ENCODE data around the gene GAL3ST2.
A peak's percentile ranks its signal among the peaks of the same experiment; 100 is the strongest.

The GAL3ST2 gene

DNA sequence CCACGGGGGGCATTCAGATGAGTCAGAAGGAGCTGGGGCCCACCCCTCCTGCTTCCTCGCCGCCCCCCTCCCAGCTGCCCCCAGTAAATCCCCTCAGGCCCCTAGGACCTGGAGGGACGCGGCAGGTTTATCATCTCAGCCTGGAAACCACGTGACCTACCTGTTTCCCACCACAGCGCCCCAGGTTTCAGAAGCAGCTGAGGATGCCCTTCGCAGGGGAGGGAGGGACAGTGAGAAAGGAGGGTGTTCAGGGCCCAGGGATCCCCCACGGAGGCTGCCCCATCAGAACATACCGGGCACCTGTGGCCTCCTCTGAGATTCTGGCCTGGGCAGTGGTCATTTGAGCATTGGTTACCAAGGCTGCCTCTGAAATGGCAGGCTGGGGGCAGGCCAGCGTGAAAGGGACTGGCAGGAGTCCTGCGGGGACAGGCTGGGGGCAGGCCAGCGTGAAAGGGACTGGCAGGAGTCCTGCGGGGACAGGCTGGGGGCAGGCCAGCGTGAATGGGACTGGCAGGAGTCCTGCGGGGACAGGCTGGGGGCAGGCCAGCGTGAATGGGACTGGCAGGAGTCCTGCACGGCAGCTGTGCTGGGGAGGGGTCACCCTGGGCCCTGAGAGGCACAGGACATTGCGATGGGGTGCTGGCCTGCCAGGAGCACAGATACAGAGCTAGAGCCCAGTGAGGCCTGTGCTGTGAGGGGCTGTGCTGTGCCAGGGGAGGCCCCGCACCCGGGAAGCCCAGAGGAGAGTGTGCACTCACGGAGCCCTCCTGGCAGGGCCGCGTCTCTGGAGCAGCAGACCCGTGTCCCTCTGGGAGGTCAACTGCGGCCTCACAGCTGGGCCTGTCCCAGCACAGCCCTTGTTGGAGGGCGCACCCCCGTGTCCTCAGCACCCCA, 33.9 kb downstream of the GAL3ST2 start:
- in situ Hi-C loops (cut with MboI; ENCODE audit: low pct_unique_long_range_greater_than_20kb, low sequenced_read_pairs, unreplicated experiment), result no loop called here
- peak; percentile 21 for DNase-seq (ENCODE audit: low spot score)

DNA sequence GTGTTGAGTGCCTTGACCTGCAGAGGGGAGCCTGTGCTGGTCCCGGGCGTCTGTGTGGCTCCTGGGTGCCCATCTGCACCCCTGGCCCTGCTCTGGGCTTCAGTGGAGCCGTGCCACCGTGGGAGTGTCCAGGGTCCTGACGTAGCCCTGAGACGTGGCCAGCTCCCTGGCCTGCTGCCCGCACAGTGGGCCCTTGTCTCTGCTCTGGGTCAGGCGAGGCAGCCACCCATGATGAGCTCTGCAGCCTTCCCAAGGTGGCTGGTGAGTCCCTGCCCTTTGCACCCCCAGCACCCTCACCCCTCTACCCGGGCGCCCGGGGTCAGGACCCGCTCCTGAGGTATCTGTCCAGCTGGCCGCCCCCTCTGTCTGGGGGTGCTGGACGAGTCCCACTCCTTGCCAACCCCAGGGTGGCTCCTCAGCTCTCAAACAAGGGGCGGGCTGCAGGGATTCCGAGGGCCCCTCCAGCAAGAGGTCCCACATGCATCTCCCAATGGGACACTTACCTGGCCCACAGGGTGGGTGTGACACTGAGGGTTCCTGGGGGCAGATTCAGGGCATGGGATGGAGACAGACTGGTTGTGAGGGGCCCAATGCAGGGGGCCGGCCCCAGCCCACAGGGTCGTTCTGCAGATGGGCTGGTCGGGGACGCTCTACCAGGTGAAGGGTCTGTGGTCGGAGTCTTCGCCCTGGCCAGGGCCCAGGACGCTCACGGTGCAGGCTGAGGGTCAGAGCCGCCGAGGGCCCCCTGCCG, 34.8 kb downstream of the GAL3ST2 start:
- TF ChIP-seq, protein P1, sequence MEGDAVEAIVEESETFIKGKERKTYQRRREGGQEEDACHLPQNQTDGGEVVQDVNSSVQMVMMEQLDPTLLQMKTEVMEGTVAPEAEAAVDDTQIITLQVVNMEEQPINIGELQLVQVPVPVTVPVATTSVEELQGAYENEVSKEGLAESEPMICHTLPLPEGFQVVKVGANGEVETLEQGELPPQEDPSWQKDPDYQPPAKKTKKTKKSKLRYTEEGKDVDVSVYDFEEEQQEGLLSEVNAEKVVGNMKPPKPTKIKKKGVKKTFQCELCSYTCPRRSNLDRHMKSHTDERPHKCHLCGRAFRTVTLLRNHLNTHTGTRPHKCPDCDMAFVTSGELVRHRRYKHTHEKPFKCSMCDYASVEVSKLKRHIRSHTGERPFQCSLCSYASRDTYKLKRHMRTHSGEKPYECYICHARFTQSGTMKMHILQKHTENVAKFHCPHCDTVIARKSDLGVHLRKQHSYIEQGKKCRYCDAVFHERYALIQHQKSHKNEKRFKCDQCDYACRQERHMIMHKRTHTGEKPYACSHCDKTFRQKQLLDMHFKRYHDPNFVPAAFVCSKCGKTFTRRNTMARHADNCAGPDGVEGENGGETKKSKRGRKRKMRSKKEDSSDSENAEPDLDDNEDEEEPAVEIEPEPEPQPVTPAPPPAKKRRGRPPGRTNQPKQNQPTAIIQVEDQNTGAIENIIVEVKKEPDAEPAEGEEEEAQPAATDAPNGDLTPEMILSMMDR (IDR thresholded peaks at IDR 0.05; ENCODE audit: extremely low read depth, insufficient read depth, missing control alignments), result no peak
- in situ Hi-C loops (cut with MboI; ENCODE audit: low pct_unique_long_range_greater_than_20kb, low sequenced_read_pairs, unreplicated experiment), result no loop called here
- DNase-seq (ENCODE audit: low spot score), result peak; percentile 29

More for the DNA sequence above, 33.9 kb downstream of the GAL3ST2 start:
- TF ChIP-seq, protein P1 (IDR thresholded peaks at IDR 0.05; ENCODE audit: extremely low read depth, insufficient read depth, missing control alignments), result no peak

DNA sequence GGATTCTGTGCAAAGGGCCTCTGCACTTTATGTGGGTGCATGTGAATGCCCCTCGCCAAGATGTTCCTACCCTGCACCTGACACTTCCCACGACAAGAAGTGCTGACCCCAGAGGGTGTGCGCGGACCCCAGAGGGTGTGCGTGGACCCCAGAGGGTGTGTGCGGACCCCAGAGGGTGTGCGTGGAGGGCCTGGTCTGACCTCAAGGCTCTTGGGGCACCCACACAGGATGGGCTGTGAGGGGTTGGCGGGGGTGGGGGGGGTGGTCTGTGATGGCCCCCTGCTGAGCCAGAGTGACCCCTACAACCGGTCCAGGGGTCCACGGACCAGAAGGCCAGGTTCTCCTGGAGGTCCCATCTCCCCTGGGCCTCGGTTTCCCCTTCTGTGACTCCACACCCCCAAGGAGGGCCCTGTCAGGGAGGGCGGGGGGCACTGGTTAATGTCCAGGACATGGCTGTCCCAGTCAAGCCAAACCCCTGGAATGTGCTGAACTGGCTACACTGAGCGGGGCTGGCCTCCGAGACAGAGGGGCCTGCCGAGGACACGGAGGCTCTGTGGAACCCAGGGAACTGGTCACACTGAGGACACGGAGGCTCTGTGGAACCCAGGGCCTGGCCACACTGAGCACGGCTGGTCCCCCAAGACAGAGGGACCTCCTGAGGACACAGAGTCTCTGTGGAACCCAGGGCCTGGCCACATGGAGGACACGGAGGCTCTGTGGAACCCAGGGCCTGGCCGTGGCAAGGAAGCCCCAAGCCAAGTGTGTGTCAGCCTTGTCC, 35.5 kb downstream of the GAL3ST2 start:
- in situ Hi-C loops (cut with MboI; ENCODE audit: low pct_unique_long_range_greater_than_20kb, low sequenced_read_pairs, unreplicated experiment), result no loop called here
- TF ChIP-seq, protein P1 (IDR thresholded peaks at IDR 0.05; ENCODE audit: extremely low read depth, insufficient read depth, missing control alignments), result no peak
- DNase-seq (ENCODE audit: low spot score), result peak; percentile 21

DNA sequence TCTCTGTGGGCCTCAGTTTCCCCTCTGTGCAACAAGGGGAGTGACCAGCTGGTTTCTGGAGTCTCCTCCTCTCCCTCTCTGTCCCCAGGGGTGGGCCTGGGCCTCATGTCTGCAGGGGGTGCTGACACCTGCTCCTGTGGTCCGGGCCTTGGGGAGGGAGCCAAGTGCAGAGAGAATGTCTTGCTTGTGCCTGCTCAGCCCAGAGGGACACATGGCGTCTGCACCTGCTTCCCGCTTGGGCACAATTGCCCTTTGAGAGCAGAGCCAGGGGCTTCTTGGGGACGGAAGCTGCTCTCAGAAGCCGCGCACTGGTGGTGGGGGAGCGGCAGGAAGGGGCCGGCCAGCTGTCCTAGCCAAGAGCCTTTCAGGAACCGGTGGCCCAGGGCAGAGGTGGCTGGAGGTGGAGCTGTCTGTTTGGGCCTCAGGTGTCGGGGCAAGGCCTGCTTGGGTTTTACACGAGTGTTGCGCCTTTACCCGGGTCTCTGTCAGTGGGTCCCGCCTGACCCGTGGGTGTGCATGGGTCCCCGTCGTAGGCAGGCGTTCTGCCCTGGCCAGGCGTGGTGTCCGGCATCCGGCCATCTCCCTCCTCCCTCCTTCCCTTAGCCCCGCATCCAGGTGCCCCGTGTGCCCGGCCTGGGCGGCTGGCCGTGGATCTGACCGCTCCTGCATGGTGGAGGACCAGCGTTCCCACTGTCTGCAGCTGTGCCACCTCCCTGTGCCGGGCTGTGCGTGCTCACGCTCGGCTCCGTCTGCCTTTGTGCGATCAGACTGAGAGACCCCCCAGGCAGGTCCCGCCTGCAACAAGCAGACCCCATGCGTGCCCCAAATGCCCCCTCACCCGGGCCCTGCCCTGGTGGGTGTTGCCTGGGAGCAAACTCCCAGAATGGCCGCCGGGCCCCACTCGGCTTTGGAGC, 36.4 kb downstream of the GAL3ST2 start:
- in situ Hi-C loops (cut with MboI; ENCODE audit: low pct_unique_long_range_greater_than_20kb, low sequenced_read_pairs, unreplicated experiment), result no loop called here
- TF ChIP-seq, protein P1 (IDR thresholded peaks at IDR 0.05; ENCODE audit: extremely low read depth, insufficient read depth, missing control alignments), result no peak
- peak; percentile 23 for DNase-seq (ENCODE audit: low spot score)

DNA sequence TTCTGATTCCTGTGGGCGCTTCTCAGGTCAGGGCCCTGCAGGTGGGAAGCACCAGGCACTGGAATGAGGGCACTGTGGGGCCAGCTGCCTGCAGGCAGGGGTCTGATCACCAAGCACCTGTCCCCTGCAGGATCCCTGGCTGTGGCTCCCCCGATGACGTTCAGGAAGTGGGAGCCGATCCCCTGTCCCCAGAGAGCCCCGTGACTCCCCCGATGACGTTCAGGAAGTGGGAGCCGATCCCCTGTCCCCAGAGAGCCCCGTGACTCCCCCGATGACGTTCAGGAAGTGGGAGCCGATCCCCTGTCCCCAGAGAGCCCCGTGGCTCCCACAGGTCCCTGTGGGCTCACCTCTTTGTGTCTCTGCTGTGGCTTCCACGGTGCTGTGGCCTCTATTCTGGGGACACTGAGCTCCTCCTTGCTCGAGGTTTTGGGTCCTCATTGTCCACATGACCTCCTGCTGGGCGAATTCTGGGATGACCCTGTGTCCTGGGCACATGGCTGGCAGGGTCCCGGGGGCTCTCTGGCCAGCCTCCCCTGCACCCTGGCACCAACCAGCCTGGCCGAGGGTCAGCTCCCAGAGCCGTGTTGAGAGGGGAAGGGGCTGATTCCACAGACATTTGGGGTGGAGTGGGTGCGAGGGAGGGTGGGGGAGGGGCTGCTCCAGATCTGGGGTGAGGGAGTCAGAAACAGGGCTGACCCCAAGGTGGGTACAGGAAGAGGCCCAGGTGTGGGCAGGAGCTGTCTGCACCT, 37.2 kb downstream of the GAL3ST2 start:
- DNase-seq (ENCODE audit: low spot score), result peak; percentile 52
- in situ Hi-C loops (cut with MboI; ENCODE audit: low pct_unique_long_range_greater_than_20kb, low sequenced_read_pairs, unreplicated experiment), result no loop called here

More for the DNA sequence above, 37.2 kb downstream of the GAL3ST2 start:
- TF ChIP-seq, protein P1 (IDR thresholded peaks at IDR 0.05; ENCODE audit: extremely low read depth, insufficient read depth, missing control alignments), result no peak

Data from GM13977 (cell line).